GM19193 (cell line): ENCODE data around the gene UPF3A.
A peak's percentile ranks its signal among the peaks of the same experiment; 100 is the strongest.

Experiments
- POLR2A ChIP-seq: IDR thresholded peaks from 4 replicates; pipeline ENCODE4 v1.6.1; 2011; ENCODE audit not compliant: insufficient read depth, insufficient read length; ENCODE audit errors: extremely low read depth

UPF3A gene

GRCh38 chr13:114281351-114282040 lies at the start of gene UPF3A:
Gene UPF3A (plus strand): TSS chr13:114281601. CDS start chr13:114281640, 39 bp downstream.
- peak; percentile 89 for TF ChIP-seq POLR2A

- no peak for TF ChIP-seq POLR2A
These were observed 49.5 kb upstream of the UPF3A start for GRCh38 chr13:114231886-114232285.

GRCh38 chr13:114234266-114234644 lies 47.1 kb upstream of the UPF3A start:
- TF ChIP-seq POLR2A: no peak

GRCh38 chr13:114234645-114235421 lies 46.6 kb upstream of the UPF3A start, which contains the start of gene CDC16:
Gene CDC16 (plus strand): TSS chr13:114234897. CDS start chr13:114235085, 188 bp downstream.
- peak; percentile 73 for TF ChIP-seq POLR2A

- TF ChIP-seq POLR2A: no peak
These were observed 45.7 kb upstream of the UPF3A start for GRCh38 chr13:114235697-114236096.

GRCh38 chr13:114236227-114236626 lies 45.2 kb upstream of the UPF3A start:
- TF ChIP-seq POLR2A: no peak

- TF ChIP-seq POLR2A: no peak
These were observed 43.8 kb upstream of the UPF3A start for GRCh38 chr13:114237415-114238112.

- TF ChIP-seq POLR2A: no peak
These were observed 39.5 kb upstream of the UPF3A start for GRCh38 chr13:114241918-114242317.

GRCh38 chr13:114243971-114244370 lies 37.4 kb upstream of the UPF3A start:
- no peak for TF ChIP-seq POLR2A

GRCh38 chr13:114244637-114245036 lies 36.8 kb upstream of the UPF3A start:
- TF ChIP-seq POLR2A: no peak

GRCh38 chr13:114248011-114248410 lies 33.4 kb upstream of the UPF3A start:
- no peak for TF ChIP-seq POLR2A

- TF ChIP-seq POLR2A: no peak
These were observed 32.3 kb upstream of the UPF3A start for GRCh38 chr13:114249077-114249476.

GRCh38 chr13:114256547-114256946 lies 24.9 kb upstream of the UPF3A start:
- TF ChIP-seq POLR2A: no peak

GRCh38 chr13:114257014-114257413 lies 24.4 kb upstream of the UPF3A start:
- no peak for TF ChIP-seq POLR2A

GRCh38 chr13:114258589-114258988 lies 22.8 kb upstream of the UPF3A start:
- TF ChIP-seq POLR2A: no peak

- no peak for TF ChIP-seq POLR2A
These were observed 22.0 kb upstream of the UPF3A start for GRCh38 chr13:114259374-114259773.

GRCh38 chr13:114259974-114260373 lies 21.4 kb upstream of the UPF3A start:
- TF ChIP-seq POLR2A: no peak
